T47D (cell line): ENCODE results near the gene SYT14.
"Not testable (repeated sequence)": the region's sequence is repeated elsewhere in the genome, so short reads cannot be mapped to it uniquely, and the experiment has no call there.

Source experiments
- DNase-seq, 2 experiments: peaks; one replicate each; pipeline versions ENCODE4 v3.0.0 to v3.0.0-alpha.2; 2011 to 2012; ENCODE audit warnings: low read depth in 1 of 2, low spot score in 1 of 2
- JUND ChIP-seq: IDR thresholded peaks from 2 replicates; pipeline ENCODE4 v1.6.1; 2012; ENCODE audit warnings: low read depth
- in situ Hi-C: cut with HindIII; loops from 2 replicates; pipeline ENCODE4 v1.10.0; 2016; ENCODE audit warnings: low sequenced_read_pairs, low pct_unique_long_range_greater_than_20kb

SYT14 gene

GRCh38 chr1:209960926-209961325, 22.9 kb downstream of the SYT14 start:
- no peak for TF ChIP-seq JUND
- no peak for DNase-seq
- in situ Hi-C loops: no loop called here

- DNase-seq: no peak
- in situ Hi-C loops: no loop called here
- TF ChIP-seq JUND: no peak
These were observed 24.4 kb downstream of the SYT14 start for GRCh38 chr1:209962388-209962787.

DNA sequence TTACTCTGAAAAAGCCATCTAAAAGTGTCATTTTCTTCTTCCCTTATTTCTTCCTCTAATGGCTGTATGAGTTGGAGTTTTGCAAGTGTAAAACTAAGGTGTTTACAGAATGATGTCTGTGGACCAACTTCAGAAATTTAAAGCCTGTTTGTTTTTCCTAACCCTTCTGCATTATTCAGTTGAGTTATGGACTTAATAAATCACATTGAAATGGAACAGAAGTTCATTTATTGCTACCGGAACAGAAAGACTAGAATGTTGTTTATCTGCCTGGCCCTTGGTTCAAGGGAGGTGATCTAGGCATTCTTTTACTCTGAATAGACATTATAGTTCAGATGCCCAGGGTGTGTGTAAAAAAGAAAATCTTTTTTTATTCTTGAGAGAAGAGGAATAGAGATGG, 24.8 kb downstream of the SYT14 start:
- in situ Hi-C loops: no loop called here
- no peak for DNase-seq
- TF ChIP-seq JUND: no peak

DNA sequence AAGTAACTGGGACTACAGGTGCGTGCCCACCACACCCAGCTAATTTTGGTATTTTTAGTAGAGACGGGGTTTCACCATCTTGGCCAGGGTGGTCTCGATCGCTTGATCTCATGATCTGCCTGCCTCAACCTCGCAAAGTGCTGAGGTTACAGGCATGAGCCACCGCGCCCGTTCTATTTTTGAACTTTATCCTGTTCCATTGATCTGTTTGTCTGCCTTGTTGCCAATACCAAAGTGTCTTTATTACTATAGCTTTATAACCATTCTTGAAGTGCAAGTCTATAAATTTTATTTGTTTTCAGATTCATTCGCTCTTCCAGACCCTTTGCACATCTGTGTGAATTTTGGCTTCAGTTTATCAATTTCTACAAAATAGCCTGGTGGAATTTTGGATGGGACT, 28.0 kb downstream of the SYT14 start:
- TF ChIP-seq JUND: no peak
- in situ Hi-C loops: no loop called here
- DNase-seq: no peak

GRCh38 chr1:209978721-209979120, 40.7 kb downstream of the SYT14 start:
- DNase-seq, in situ Hi-C loops: not testable (repeated sequence)

- DNase-seq: no peak
- no peak for TF ChIP-seq JUND
- in situ Hi-C loops: no loop called here
These were observed 45.9 kb downstream of the SYT14 start for GRCh38 chr1:209983953-209984352.

GRCh38 chr1:209985002-209985401, 47.0 kb downstream of the SYT14 start:
- TF ChIP-seq JUND: no peak
- in situ Hi-C loops: no loop called here
- no peak for DNase-seq

DNA sequence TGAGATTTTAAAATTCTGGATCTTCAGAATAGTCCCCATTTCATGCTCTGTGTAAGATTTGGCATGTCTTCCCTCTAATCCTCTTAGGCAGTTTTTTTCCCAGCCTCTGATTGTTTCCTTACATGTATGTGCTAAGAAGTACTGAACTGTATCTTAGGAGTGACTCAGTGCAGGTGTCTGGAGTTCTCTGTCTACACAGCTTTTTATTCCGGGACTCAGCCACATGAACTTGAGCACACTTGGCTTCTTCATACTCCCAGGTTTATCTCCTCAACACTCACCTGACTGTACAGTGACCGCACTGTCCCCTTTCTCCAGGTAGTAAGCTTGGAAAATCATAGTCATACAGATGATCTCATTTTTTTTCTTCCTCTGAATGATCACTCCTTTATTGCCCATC, 50.7 kb downstream of the SYT14 start:
- no peak for DNase-seq
- in situ Hi-C loops: no loop called here
- no peak for TF ChIP-seq JUND

DNA sequence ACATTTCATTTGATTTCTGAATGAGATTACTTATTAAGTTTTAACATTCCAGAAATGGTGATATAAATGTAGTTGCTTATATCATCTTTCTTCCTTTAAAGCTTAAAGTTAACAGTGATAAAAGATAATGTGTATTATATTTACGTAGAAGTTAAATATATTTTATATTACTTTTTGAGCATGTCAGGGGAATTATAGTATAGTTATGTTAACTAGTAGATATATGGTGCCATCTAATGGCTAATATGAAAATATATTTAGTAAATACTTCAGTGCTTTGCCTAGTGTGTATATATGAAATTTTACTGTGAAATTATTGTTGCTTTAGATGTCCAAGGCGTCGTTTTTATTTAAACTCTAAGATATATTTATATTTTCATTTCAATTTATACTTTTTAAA, 51.5 kb downstream of the SYT14 start:
- no peak for TF ChIP-seq JUND
- in situ Hi-C loops: no loop called here
- peak; percentile 28 to 43 for DNase-seq

GRCh38 chr1:209993061-209993830, 55.2 kb downstream of the SYT14 start:
- DNase-seq: no peak
- TF ChIP-seq JUND: no peak
- in situ Hi-C loops: no loop called here

DNA sequence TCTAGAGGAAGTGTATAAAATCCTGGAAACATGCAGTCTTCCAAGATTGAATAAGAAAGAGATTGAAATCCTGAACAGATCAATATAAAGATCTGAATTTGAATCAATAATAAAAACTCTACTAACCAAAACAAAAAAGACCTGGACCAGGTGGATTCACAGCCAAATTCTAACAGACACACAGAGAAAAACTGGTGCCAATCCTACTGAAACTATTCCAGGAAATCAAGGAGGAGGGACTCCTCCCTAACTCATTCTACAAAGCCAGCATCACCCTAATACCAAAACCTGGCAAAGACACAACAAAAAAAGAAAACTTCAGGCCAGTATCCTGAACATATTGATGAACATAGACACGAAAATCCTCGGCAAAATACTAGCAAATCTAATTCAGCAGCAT, 58.3 kb downstream of the SYT14 start:
- in situ Hi-C loops: no loop called here
- no peak for TF ChIP-seq JUND
- DNase-seq: no peak

GRCh38 chr1:209999005-209999404, 61.0 kb downstream of the SYT14 start:
- no peak for DNase-seq
- no peak for TF ChIP-seq JUND
- in situ Hi-C loops: no loop called here

- in situ Hi-C loops: no loop called here
- TF ChIP-seq JUND: no peak
- DNase-seq: no peak
These were observed 63.7 kb downstream of the SYT14 start for GRCh38 chr1:210001751-210002150.

DNA sequence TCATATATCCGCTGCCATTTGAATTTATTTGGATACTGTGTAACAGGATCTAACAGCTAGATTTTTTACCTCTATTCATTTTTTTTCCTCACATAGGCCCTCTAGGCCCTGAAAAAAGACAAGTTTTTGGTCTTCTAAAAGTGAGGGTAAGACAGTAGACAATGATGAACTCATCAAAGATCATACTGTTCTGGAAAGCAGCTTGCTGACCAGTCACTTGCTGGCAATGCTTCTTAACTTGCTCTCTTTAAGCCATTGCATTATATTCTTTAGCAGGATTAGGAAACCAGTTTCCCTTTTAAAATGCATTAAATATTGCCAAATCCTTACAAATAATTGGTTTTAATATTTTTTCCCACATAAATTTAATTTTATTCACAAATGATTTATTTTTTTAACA, 65.5 kb downstream of the SYT14 start:
- in situ Hi-C loops: no loop called here

More for the DNA sequence above, 65.5 kb downstream of the SYT14 start:
- DNase-seq: no peak
- no peak for TF ChIP-seq JUND
